ENCODE measurements around the gene SIRPD.

DNA sequence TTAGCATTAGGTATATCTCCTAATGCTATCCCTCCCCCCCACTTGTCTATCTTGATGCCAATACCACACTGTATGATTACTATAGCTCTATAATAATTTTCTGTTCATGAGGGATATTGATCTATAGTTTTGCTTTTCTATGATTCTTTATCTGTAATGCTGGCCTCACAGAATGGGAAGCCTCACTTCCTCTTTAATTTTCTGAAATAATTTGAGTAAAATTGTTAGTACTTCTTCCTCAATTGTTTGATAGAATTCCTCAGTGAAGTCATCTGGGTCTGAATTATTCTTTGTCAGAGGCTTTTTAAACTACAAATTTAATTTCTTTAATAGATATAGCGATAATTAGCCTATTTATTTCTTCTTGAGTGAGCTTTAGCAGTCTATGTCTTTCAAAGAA lies 31.2 kb downstream of the SIRPD start:
- no peak for TF ChIP-seq EZH2 (IDR thresholded peaks at IDR 0.05)
- no peak for TF ChIP-seq POLR2AphosphoS5 (IDR thresholded peaks at IDR 0.05; ENCODE audit: borderline replicate concordance, low read depth, low read length)
